GM19328 (cell line): ENCODE results near the gene DIPK1B.
"Not testable (repeated sequence)": the region's sequence is repeated elsewhere in the genome, so short reads cannot be mapped to it uniquely, and the experiment has no call there.

Experiments
- ATAC-seq: cut with Tn5 transposase; IDR thresholded peaks from one replicate; pipeline ENCODE4 v1.9.1; 2021; ENCODE audit warnings: mild to moderate bottlenecking, moderate library complexity; ENCODE audit not compliant: unreplicated experiment

The DIPK1B gene

GRCh38 chr9:136762915-136763648 is 50.7 kb downstream of the DIPK1B start:
- no peak for ATAC-seq

- no peak for ATAC-seq
Observed at GRCh38 chr9:136763649-136764035, 51.3 kb downstream of the DIPK1B start.

GRCh38 chr9:136764301-136764891 is 52.0 kb downstream of the DIPK1B start, which contains the start of gene LCN15:
Gene LCN15 (minus strand): TSS chr9:136764518. CDS start chr9:136764488, 30 bp downstream.
- ATAC-seq: no peak

GRCh38 chr9:136765041-136765440 is 52.7 kb downstream of the DIPK1B start:
- ATAC-seq: no peak

- ATAC-seq: not testable (repeated sequence)
Observed at GRCh38 chr9:136765745-136766409, 53.5 kb downstream of the DIPK1B start.

GRCh38 chr9:136766410-136767120 is 54.2 kb downstream of the DIPK1B start:
- not testable (repeated sequence) for ATAC-seq

GRCh38 chr9:136769710-136770191 is 57.4 kb downstream of the DIPK1B start:
- ATAC-seq: no peak

GRCh38 chr9:136771907-136772415 is 59.6 kb downstream of the DIPK1B start:
- no peak for ATAC-seq

GRCh38 chr9:136773386-136774044 is 61.1 kb downstream of the DIPK1B start:
- no peak for ATAC-seq
